ENCODE measurements around the gene ZNF467. TPM values are rescaled to one million over a fixed set of nuclear protein-coding genes. Genes with fewer than 3 reads are reported as not detected.

The ZNF467 gene
- total and polyA plus RNA-seq, 2 donors (not counting 1 experiment from before 2014, with no cell fraction given): 0.39 to 1.1 TPM

DNA sequence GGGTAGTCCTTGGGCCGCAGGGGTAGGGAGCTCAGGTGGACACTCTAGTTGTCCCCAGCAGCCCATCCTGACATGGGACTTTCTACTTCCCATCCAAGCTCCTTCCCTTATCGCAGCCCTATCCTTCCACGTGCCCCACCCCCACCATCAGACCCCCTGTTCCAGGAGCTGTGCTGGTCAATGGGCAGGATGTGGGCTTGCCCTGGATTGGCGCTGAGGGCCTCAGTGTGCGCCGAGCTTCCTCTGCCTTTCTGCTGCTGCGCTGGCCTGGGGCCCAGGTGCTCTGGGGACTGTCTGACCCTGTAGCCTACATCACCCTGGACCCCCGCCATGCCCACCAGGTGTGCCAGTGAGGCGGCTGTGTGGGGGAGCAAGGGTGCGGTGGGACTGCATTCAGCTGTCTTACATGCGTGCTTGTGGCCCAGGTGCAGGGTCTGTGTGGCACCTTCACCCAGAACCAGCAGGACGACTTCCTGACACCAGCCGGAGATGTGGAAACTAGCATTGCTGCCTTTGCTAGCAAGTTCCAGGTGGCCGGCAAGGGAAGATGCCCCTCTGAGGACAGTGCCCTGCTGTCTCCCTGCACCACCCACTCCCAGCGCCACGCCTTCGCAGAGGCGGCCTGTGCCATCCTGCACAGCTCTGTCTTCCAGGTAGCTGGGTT, 9.4 kb upstream of the ZNF467 start:
- H3K4me1 ChIP-seq (ENCODE audit: control insufficient read depth in 2 of 2, insufficient read depth in 2 of 2, low read length in 2 of 2): no peaks in the 10 kb centered on the region
- no peak overlapping the region for H3K9ac ChIP-seq (ENCODE audit: low read length)
- 52% methylated on average over 13 of the region's 18 CpGs for WGBS (ENCODE audit: insufficient coverage)
- POLR2A ChIA-PET: no interaction called here
- Mint-ChIP-seq H3K9me3 (ENCODE audit: insufficient read depth) (no peaks in the 10 kb centered on the region), H3K27ac (no peak overlapping the region), H3K27me3 (no peaks in the 10 kb centered on the region), H3K4me1 (peaks cover 3% of the 10 kb centered on the region), H3K4me3 (no peak overlapping the region)
- H3K79me2 ChIP-seq (ENCODE audit: control insufficient read depth, insufficient read depth, low read length): no peaks in the 10 kb centered on the region
- no peak for TF ChIP-seq EZH2 (IDR thresholded peaks at IDR 0.05; ENCODE audit: borderline replicate concordance, insufficient read depth, low read depth, low read length, poor library complexity, severe bottlenecking)
- TF ChIP-seq, protein P1, sequence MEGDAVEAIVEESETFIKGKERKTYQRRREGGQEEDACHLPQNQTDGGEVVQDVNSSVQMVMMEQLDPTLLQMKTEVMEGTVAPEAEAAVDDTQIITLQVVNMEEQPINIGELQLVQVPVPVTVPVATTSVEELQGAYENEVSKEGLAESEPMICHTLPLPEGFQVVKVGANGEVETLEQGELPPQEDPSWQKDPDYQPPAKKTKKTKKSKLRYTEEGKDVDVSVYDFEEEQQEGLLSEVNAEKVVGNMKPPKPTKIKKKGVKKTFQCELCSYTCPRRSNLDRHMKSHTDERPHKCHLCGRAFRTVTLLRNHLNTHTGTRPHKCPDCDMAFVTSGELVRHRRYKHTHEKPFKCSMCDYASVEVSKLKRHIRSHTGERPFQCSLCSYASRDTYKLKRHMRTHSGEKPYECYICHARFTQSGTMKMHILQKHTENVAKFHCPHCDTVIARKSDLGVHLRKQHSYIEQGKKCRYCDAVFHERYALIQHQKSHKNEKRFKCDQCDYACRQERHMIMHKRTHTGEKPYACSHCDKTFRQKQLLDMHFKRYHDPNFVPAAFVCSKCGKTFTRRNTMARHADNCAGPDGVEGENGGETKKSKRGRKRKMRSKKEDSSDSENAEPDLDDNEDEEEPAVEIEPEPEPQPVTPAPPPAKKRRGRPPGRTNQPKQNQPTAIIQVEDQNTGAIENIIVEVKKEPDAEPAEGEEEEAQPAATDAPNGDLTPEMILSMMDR (IDR thresholded peaks at IDR 0.05): no peak
- no peak overlapping the region for H3K4me2 ChIP-seq (replicated peaks; ENCODE audit: low read depth, low read length, poor library complexity, severe bottlenecking)
- H3K27me3 ChIP-seq (replicated peaks in 1 of 4; ENCODE audit: control extremely low read depth in 1 of 4, control insufficient read depth in 3 of 4, insufficient read depth in 4 of 4, low read length in 3 of 4): peaks cover 0 to 3% (median 0%) of the 10 kb centered on the region in 4 experiments
- ATAC-seq (ENCODE audit: low read depth) (no peak), DNase-seq (no peak)
- H3K27ac ChIP-seq (ENCODE audit: low read length in 2 of 2): no peak overlapping the region
- H3K9me3 ChIP-seq (ENCODE audit: control extremely low read depth in 1 of 3, control insufficient read depth in 2 of 3, insufficient read depth in 1 of 3, low read length in 2 of 3): no peaks in the 10 kb centered on the region
- no peaks in the 10 kb centered on the region for H3K36me3 ChIP-seq (replicated peaks in 1 of 2; ENCODE audit: control extremely low read depth in 1 of 2, control insufficient read depth in 1 of 2, extremely low read depth in 1 of 2, insufficient read depth in 2 of 2, low read length in 1 of 2)
- intact Hi-C loops (cut with micrococcal nuclease): no loop called here
- CTCF ChIA-PET: no interaction called here
- H3K4me3 ChIP-seq (ENCODE audit: control extremely low read depth in 1 of 5, extremely low read depth in 1 of 5, insufficient read depth in 1 of 5, low read depth in 2 of 5, low read length in 4 of 5): no peak overlapping the region
- no peak overlapping the region for H2AFZ ChIP-seq (ENCODE audit: insufficient read depth, low read depth, low read length, poor library complexity, severe bottlenecking)
- H4K20me1 ChIP-seq (ENCODE audit: control insufficient read depth, insufficient read depth, low read length, poor library complexity, severe bottlenecking): no peaks in the 10 kb centered on the region

DNA sequence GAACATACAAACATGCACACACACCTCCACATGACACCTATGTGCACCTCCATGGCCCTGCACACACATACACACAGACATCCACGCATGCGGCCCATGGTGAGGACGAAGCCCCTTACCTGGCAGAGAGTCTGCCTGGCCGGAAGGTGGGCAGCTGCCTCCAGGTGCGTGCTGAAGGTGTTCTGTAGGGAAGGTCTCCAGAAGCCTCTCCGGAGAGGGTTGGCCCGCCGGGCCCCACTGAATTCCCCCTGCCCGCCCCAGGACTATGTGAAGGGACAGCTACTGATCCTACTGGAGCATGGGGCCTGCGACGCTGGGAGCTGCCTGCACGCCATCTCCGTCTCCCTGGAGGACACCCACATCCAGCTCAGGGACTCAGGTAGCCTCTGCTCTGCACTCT, 8.5 kb upstream of the ZNF467 start:
- Mint-ChIP-seq H3K4me1 (peaks cover 3% of the 10 kb centered on the region), H3K4me3 (no peak overlapping the region), H3K27me3 (no peaks in the 10 kb centered on the region), H3K9me3 (ENCODE audit: insufficient read depth) (no peaks in the 10 kb centered on the region), H3K27ac (no peak overlapping the region)
- Histone ChIP-seq H3K9ac (ENCODE audit: low read length) (no peak overlapping the region), H3K27ac (ENCODE audit: low read length in 2 of 2) (no peak overlapping the region), H3K4me2 (replicated peaks; ENCODE audit: low read depth, low read length, poor library complexity, severe bottlenecking) (no peak overlapping the region), H3K4me1 (ENCODE audit: control insufficient read depth in 2 of 2, insufficient read depth in 2 of 2, low read length in 2 of 2) (no peaks in the 10 kb centered on the region), H3K9me3 (ENCODE audit: control extremely low read depth in 1 of 3, control insufficient read depth in 2 of 3, insufficient read depth in 1 of 3, low read length in 2 of 3) (no peaks in the 10 kb centered on the region), H2AFZ (ENCODE audit: insufficient read depth, low read depth, low read length, poor library complexity, severe bottlenecking) (no peak overlapping the region), H3K79me2 (ENCODE audit: control insufficient read depth, insufficient read depth, low read length) (no peaks in the 10 kb centered on the region), H4K20me1 (ENCODE audit: control insufficient read depth, insufficient read depth, low read length, poor library complexity, severe bottlenecking) (no peaks in the 10 kb centered on the region), H3K4me3 (ENCODE audit: control extremely low read depth in 1 of 5, extremely low read depth in 1 of 5, insufficient read depth in 1 of 5, low read depth in 2 of 5, low read length in 4 of 5) (no peak overlapping the region), H3K36me3 (replicated peaks in 1 of 2; ENCODE audit: control extremely low read depth in 1 of 2, control insufficient read depth in 1 of 2, extremely low read depth in 1 of 2, insufficient read depth in 2 of 2, low read length in 1 of 2) (no peaks in the 10 kb centered on the region), H3K27me3 (replicated peaks in 1 of 4; ENCODE audit: control extremely low read depth in 1 of 4, control insufficient read depth in 3 of 4, insufficient read depth in 4 of 4, low read length in 3 of 4) (no peaks in the 10 kb centered on the region)
- ChIA-PET POLR2A (no interaction called here), CTCF (no interaction called here)
- TF ChIP-seq, protein P1 (IDR thresholded peaks at IDR 0.05): no peak
- no peak for TF ChIP-seq EZH2 (IDR thresholded peaks at IDR 0.05; ENCODE audit: borderline replicate concordance, insufficient read depth, low read depth, low read length, poor library complexity, severe bottlenecking)
- no peak for DNase-seq
- intact Hi-C loops (cut with micrococcal nuclease): no loop called here
- 95% methylated on average over 13 of the region's 13 CpGs for WGBS (ENCODE audit: insufficient coverage)
- no peak for ATAC-seq (ENCODE audit: low read depth)

Data from B cell (primary cell).